ENCODE measurements around the gene SLC35F3. TPM values are rescaled to one million over a fixed set of nuclear protein-coding genes. Genes with fewer than 3 reads are reported as not detected.

Gene SLC35F3
- total RNA-seq, 2 donors from 2014 or later = 14.4 to 14.8 TPM

DNA sequence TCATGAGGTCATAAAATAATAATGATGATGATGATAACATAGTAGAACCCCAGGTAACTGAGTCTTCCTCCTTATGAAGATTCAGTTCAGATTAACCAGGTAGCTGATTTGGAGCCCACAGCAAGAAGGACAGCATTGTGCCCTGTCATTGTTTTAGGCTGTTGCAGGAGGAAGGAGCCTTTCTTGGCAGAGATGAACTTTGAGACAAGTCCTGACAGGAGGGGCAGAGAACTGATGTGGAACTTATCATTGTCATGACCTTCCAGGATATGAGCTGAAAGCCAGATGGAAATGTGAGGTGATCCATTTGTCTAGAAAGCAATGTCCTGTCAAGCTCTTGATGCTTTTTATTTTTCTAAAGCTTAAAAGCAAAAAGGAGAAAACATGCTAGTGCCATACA is 336.2 kb downstream of the SLC35F3 start:
- Mint-ChIP-seq H3K36me3 (ENCODE audit: low read depth) (peaks cover 29% of the 10 kb centered on the region), H3K4me1 (peaks cover 7% of the 10 kb centered on the region)

DNA sequence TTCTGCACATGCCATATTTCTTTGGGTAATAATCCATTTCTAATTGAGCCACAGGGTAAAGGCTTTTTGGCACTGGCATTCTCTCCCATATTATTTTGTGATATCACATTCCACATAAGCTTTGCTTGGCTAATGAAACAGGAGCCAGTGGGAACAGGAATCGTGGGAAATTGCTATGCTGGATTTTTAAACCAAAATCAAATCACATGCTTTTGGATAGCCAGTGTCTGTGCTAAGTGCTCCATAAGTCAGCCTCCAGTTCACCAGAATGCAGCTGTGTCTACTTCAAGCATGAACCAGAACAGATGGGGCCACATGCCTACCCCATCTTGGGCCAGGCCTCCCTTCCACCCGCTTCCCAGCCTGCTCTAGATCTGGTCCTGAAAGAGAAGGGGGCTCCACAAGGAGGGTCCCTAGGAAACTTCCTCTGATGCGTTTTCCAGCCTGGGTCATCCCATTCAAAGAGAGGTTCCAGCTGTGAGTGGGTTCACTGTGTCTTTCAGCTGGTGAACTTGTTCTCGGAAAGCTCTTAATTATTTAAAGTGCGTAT is 337.5 kb downstream of the SLC35F3 start:
- no peak overlapping the region for H3K9ac ChIP-seq (ENCODE audit: extremely low read depth, low read length, poor library complexity, severe bottlenecking)
- H3K4me3 Mint-ChIP-seq = no peak overlapping the region
- no peaks in the 10 kb centered on the region for H3K9me3 ChIP-seq (ENCODE audit: control insufficient read depth, low read length)
- no peaks in the 10 kb centered on the region for H3K36me3 ChIP-seq (ENCODE audit: control insufficient read depth, insufficient read depth, low read length)
- peaks cover 7% of the 10 kb centered on the region for H3K4me1 Mint-ChIP-seq
- H3K4me3 ChIP-seq (ENCODE audit: low read length) = no peak overlapping the region
- H3K27ac ChIP-seq (ENCODE audit: low read depth, low read length) = no peak overlapping the region
- H3K36me3 Mint-ChIP-seq (ENCODE audit: low read depth) = peaks cover 35% of the 10 kb centered on the region
- H3K4me1 ChIP-seq (ENCODE audit: control insufficient read depth, insufficient read depth, low read length) = peaks cover 5% of the 10 kb centered on the region
- no peak overlapping the region for H3K27ac Mint-ChIP-seq
- TF ChIP-seq, protein P1, sequence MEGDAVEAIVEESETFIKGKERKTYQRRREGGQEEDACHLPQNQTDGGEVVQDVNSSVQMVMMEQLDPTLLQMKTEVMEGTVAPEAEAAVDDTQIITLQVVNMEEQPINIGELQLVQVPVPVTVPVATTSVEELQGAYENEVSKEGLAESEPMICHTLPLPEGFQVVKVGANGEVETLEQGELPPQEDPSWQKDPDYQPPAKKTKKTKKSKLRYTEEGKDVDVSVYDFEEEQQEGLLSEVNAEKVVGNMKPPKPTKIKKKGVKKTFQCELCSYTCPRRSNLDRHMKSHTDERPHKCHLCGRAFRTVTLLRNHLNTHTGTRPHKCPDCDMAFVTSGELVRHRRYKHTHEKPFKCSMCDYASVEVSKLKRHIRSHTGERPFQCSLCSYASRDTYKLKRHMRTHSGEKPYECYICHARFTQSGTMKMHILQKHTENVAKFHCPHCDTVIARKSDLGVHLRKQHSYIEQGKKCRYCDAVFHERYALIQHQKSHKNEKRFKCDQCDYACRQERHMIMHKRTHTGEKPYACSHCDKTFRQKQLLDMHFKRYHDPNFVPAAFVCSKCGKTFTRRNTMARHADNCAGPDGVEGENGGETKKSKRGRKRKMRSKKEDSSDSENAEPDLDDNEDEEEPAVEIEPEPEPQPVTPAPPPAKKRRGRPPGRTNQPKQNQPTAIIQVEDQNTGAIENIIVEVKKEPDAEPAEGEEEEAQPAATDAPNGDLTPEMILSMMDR (conservative IDR thresholded peaks at IDR 0.05) = no peak
- H3K27me3 Mint-ChIP-seq (ENCODE audit: insufficient read depth) = no peaks in the 10 kb centered on the region
- H3K9me3 Mint-ChIP-seq = peaks cover 4% of the 10 kb centered on the region
- WGBS, 2 experiments (ENCODE audit: insufficient coverage in 1 of 2, insufficient read length in 1 of 2) = 94 to 98% methylated on average over 5 of the region's 5 CpGs
- no peaks in the 10 kb centered on the region for H3K27me3 ChIP-seq (ENCODE audit: control insufficient read depth, insufficient read depth, low read length, poor library complexity, severe bottlenecking)
- DNase-seq = no peak

More for the DNA sequence above, 336.2 kb downstream of the SLC35F3 start:
- Mint-ChIP-seq H3K4me3 (no peak overlapping the region), H3K27ac (no peak overlapping the region), H3K9me3 (no peaks in the 10 kb centered on the region), H3K27me3 (ENCODE audit: insufficient read depth) (no peaks in the 10 kb centered on the region)
- Histone ChIP-seq H3K36me3 (ENCODE audit: control insufficient read depth, insufficient read depth, low read length) (no peaks in the 10 kb centered on the region), H3K27ac (ENCODE audit: low read depth, low read length) (no peak overlapping the region), H3K27me3 (ENCODE audit: control insufficient read depth, insufficient read depth, low read length, poor library complexity, severe bottlenecking) (no peaks in the 10 kb centered on the region), H3K4me1 (ENCODE audit: control insufficient read depth, insufficient read depth, low read length) (peaks cover 5% of the 10 kb centered on the region), H3K9ac (ENCODE audit: extremely low read depth, low read length, poor library complexity, severe bottlenecking) (no peak overlapping the region), H3K9me3 (ENCODE audit: control insufficient read depth, low read length) (no peaks in the 10 kb centered on the region), H3K4me3 (ENCODE audit: low read length) (no peak overlapping the region)
- DNase-seq = no peak
- TF ChIP-seq, protein P1 (conservative IDR thresholded peaks at IDR 0.05) = no peak

DNA sequence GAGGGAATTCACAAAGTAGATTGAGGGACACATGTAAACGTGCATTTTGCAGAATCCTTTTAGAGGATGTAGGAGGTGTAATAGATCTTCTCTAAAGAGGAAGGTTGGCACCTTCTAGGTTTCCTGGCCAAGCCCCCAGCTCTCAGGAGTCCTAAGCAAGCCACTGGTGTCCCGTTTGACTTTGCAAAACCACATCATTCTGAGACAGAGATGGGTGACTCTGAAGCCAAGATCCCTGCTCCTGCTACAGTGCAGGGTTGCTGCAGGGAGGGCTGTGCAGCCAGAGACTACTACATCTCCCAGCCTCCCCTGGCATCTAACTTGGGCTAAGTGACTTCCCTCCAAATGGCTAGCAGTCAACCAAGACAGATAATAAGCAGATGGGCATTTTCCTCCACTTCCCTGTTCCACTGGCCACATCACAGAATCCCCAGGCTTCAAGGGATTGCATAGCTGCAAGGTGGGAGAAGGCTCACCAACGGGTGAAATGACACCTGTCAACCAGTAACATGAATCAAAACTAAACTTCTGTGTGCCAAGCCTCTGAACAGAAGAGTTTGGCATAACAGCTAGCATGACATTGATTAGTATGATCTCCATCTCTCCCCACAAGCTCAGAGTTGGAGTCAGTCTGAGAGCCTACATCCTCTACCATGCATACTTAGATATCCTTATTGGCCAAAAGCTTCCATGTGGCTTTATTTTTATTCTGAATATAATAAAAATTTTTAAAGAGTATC is 339.2 kb downstream of the SLC35F3 start:
- Mint-ChIP-seq H3K27ac (no peak overlapping the region), H3K9me3 (peaks cover 13% of the 10 kb centered on the region), H3K4me1 (peaks cover 7% of the 10 kb centered on the region), H3K36me3 (ENCODE audit: low read depth) (peaks cover 33% of the 10 kb centered on the region), H3K27me3 (ENCODE audit: insufficient read depth) (no peaks in the 10 kb centered on the region), H3K4me3 (no peak overlapping the region)
- no peaks in the 10 kb centered on the region for H3K27me3 ChIP-seq (ENCODE audit: control insufficient read depth, insufficient read depth, low read length, poor library complexity, severe bottlenecking)
- H3K4me3 ChIP-seq (ENCODE audit: low read length) = no peak overlapping the region
- H3K27ac ChIP-seq (ENCODE audit: low read depth, low read length) = no peak overlapping the region
- peaks cover 5% of the 10 kb centered on the region for H3K4me1 ChIP-seq (ENCODE audit: control insufficient read depth, insufficient read depth, low read length)
- no peak for DNase-seq
- 76 to 90% methylated on average over 3 of the region's 3 CpGs for WGBS, 2 experiments (ENCODE audit: insufficient coverage in 1 of 2, insufficient read length in 1 of 2)
- H3K36me3 ChIP-seq (ENCODE audit: control insufficient read depth, insufficient read depth, low read length) = no peaks in the 10 kb centered on the region
- TF ChIP-seq, protein P1 (conservative IDR thresholded peaks at IDR 0.05) = no peak
- H3K9me3 ChIP-seq (ENCODE audit: control insufficient read depth, low read length) = no peaks in the 10 kb centered on the region
- no peak overlapping the region for H3K9ac ChIP-seq (ENCODE audit: extremely low read depth, low read length, poor library complexity, severe bottlenecking)
